H9 (cell line): ENCODE measurements around the gene SRCAP. TPM values are rescaled to one million over a fixed set of nuclear protein-coding genes. Genes with fewer than 3 reads are reported as not detected.

Source experiments
- DNase-seq: peaks from one replicate; pipeline ENCODE4 v3.0.0-alpha.2; 2017
- H2AFZ ChIP-seq: one replicate; pipeline ENCODE4 v1.6.1; 2013; ENCODE audit warnings: mild to moderate bottlenecking, low read length, control low read depth, moderate library complexity
- H2AK5ac ChIP-seq: 2 replicates; pipeline ENCODE4 v1.6.1; 2013; ENCODE audit warnings: low read length, control low read depth, mixed read lengths; ENCODE audit not compliant: insufficient read length
- H2BK120ac ChIP-seq: one replicate; pipeline ENCODE4 v1.6.1; 2013; ENCODE audit warnings: low read depth, mild to moderate bottlenecking, low read length, control low read depth, inconsistent platforms; ENCODE audit not compliant: poor library complexity, severe bottlenecking
- H2BK12ac ChIP-seq: 2 replicates; pipeline ENCODE4 v1.6.1; 2013; ENCODE audit warnings: low read length, control low read depth, mixed read lengths, low read depth; ENCODE audit not compliant: insufficient read length
- H2BK15ac ChIP-seq: 2 replicates; pipeline ENCODE4 v1.6.1; 2013; ENCODE audit warnings: low read depth, low read length, control low read depth
- H2BK20ac ChIP-seq: one replicate; pipeline ENCODE4 v1.6.1; 2013; ENCODE audit warnings: low read depth, mild to moderate bottlenecking, low read length, control low read depth, inconsistent platforms; ENCODE audit not compliant: poor library complexity, severe bottlenecking
- H2BK5ac ChIP-seq: 2 replicates; pipeline ENCODE4 v1.6.1; 2013; ENCODE audit warnings: low read length, control low read depth, mixed read lengths; ENCODE audit not compliant: insufficient read length
- H3K14ac ChIP-seq: 2 replicates; pipeline ENCODE4 v1.6.1; 2013; ENCODE audit warnings: low read length, control low read depth; ENCODE audit not compliant: insufficient read depth
- H3K18ac ChIP-seq: 2 replicates; pipeline ENCODE4 v1.6.1; 2013; ENCODE audit warnings: low read depth, mild to moderate bottlenecking, mixed read lengths, low read length, control low read depth; ENCODE audit not compliant: insufficient read length
- H3K23ac ChIP-seq: 2 replicates; pipeline ENCODE4 v1.6.1; 2013; ENCODE audit warnings: low read length, control low read depth, mixed read lengths, low read depth; ENCODE audit not compliant: insufficient read length
- H3K23me2 ChIP-seq: 2 replicates; pipeline ENCODE4 v1.6.1; 2013; ENCODE audit warnings: low read depth, mild to moderate bottlenecking, mixed read lengths, low read length, control low read depth; ENCODE audit not compliant: insufficient read length, poor library complexity, severe bottlenecking
- H3K27ac ChIP-seq: 2 replicates; pipeline ENCODE4 v1.5.1; 2013; ENCODE audit warnings: low read length, control low read depth, mixed read lengths, low read depth; ENCODE audit not compliant: insufficient read length
- H3K27me3 ChIP-seq: 2 replicates; pipeline ENCODE4 v1.6.1; 2013; ENCODE audit warnings: low read length, control low read depth, inconsistent platforms; ENCODE audit not compliant: insufficient read depth
- H3K4ac ChIP-seq: 2 replicates; pipeline ENCODE4 v1.6.1; 2013; ENCODE audit warnings: low read depth, mild to moderate bottlenecking, control low read depth, inconsistent platforms, low read length, moderate library complexity
- H3K4me1 ChIP-seq: 2 replicates; pipeline ENCODE4 v1.6.1; 2013; ENCODE audit warnings: low read length, control low read depth, inconsistent platforms; ENCODE audit not compliant: insufficient read depth
- H3K4me2 ChIP-seq: 2 replicates; pipeline ENCODE4 v1.6.1; 2013; ENCODE audit warnings: low read length, control low read depth, mixed read lengths; ENCODE audit not compliant: insufficient read length, insufficient read depth
- H3K56ac ChIP-seq: 2 replicates; pipeline ENCODE4 v1.6.1; 2013; ENCODE audit warnings: low read depth, mild to moderate bottlenecking, mixed read lengths, low read length, control low read depth; ENCODE audit not compliant: insufficient read length
- H3K79me1 ChIP-seq: 2 replicates; pipeline ENCODE4 v1.6.1; 2013; ENCODE audit warnings: low read depth, mild to moderate bottlenecking, moderate library complexity, low read length, control low read depth, inconsistent platforms; ENCODE audit not compliant: insufficient read depth, poor library complexity, severe bottlenecking
- H3K79me2 ChIP-seq: 2 replicates; pipeline ENCODE4 v1.6.1; 2013; ENCODE audit warnings: low read length, control low read depth, inconsistent platforms; ENCODE audit not compliant: insufficient read depth
- H3K9ac ChIP-seq: 2 replicates; pipeline ENCODE4 v1.6.1; 2013; ENCODE audit warnings: low read length, control low read depth, mixed read lengths; ENCODE audit not compliant: insufficient read length; ENCODE audit errors: extremely low read depth
- H3K9me3 ChIP-seq: one replicate; pipeline ENCODE4 v1.6.1; 2013; ENCODE audit warnings: low read depth, low read length, inconsistent platforms; ENCODE audit not compliant: control insufficient read depth
- H3T11ph ChIP-seq: one replicate; pipeline ENCODE4 v1.6.1; 2013; ENCODE audit warnings: mild to moderate bottlenecking, low read length, control low read depth, inconsistent platforms
- H4K20me1 ChIP-seq: one replicate; pipeline ENCODE4 v1.6.1; 2013; ENCODE audit not compliant: control insufficient read depth, insufficient read length, insufficient read depth
- H4K5ac ChIP-seq: 2 replicates; pipeline ENCODE4 v1.6.1; 2013; ENCODE audit warnings: low read depth, mild to moderate bottlenecking, mixed read lengths, low read length, control low read depth; ENCODE audit not compliant: insufficient read length
- H4K8ac ChIP-seq: replicated peaks from 2 replicates; pipeline ENCODE4 v1.6.1; 2013; ENCODE audit warnings: low read length, control low read depth, mixed read lengths, low read depth; ENCODE audit not compliant: insufficient read length
- H4K91ac ChIP-seq: 2 replicates; pipeline ENCODE4 v1.6.1; 2013; ENCODE audit warnings: low read depth, mild to moderate bottlenecking, moderate library complexity, mixed read lengths, low read length, control low read depth; ENCODE audit not compliant: insufficient read length
- H3K27ac Mint-ChIP-seq, 3 experiments: 2 replicates in 2 of 3; 3 replicates in 1 of 3; pipeline ENCODE4 v1.8.0; 2020 to 2021; ENCODE audit warnings: mixed read lengths in 3 of 3, mild to moderate bottlenecking in 1 of 3, moderate library complexity in 1 of 3
- H3K27me3 Mint-ChIP-seq: 2 replicates; pipeline ENCODE4 v1.8.0; 2021; ENCODE audit warnings: low read depth, mild to moderate bottlenecking, moderate library complexity, mixed read lengths
- H3K36me3 Mint-ChIP-seq, 3 experiments: 2 replicates in 2 of 3; 3 replicates in 1 of 3; pipeline ENCODE4 v1.8.0; 2020 to 2021; ENCODE audit warnings: low read depth in 3 of 3, mixed read lengths in 3 of 3; ENCODE audit not compliant: insufficient read depth in 1 of 3
- H3K4me1 Mint-ChIP-seq, 2 experiments: 2 replicates each; pipeline ENCODE4 v1.8.0; 2020; ENCODE audit warnings: mixed read lengths in 2 of 2
- H3K4me3 Mint-ChIP-seq, 2 experiments: 2 replicates in 1 of 2; 3 replicates in 1 of 2; pipeline ENCODE4 v1.8.0; 2020 to 2021; ENCODE audit warnings: mild to moderate bottlenecking in 2 of 2, mixed read lengths in 2 of 2, moderate library complexity in 1 of 2
- H3K9me3 Mint-ChIP-seq, 2 experiments: 2 replicates in 1 of 2; 3 replicates in 1 of 2; pipeline ENCODE4 v1.8.0; 2020; ENCODE audit warnings: mild to moderate bottlenecking in 2 of 2, mixed read lengths in 2 of 2, moderate library complexity in 1 of 2
- CTCF ChIP-seq: fragments of 200-600 bp; sonication (generic); conservative IDR thresholded peaks from 3 replicates; pipeline ENCODE4 v1.8.0; 2021; ENCODE audit warnings: antibody characterized with exemption, mild to moderate bottlenecking
- WGBS: extraction: QIAGEN DNeasy Blood & Tissue Kit; methylation state at CpG from one replicate; pipeline ENCODE4 v1.1.7; 2013; ENCODE audit warnings: missing lambda C conversion rate, low lambda C conversion rate, mixed read lengths; ENCODE audit not compliant: insufficient read length; ENCODE audit errors: extremely low coverage; 5-methylcytosine and 5-hydroxymethylcytosine counted together
- total RNA-seq: library from RNA; stranded (reverse); gene quantifications from 2 replicates; pipeline ENCODE4 v1.2.1, GENCODE V29; 2021

SRCAP gene
- total RNA-seq, 1 experiment from 2014 or later, result 63.1 TPM

- H3T11ph ChIP-seq, result no peak overlapping the region
- no peak overlapping the region for H2BK120ac ChIP-seq
- H3K27ac Mint-ChIP-seq, result no peak overlapping the region; a peak in 1 of 7 replicates
- no peaks in the 10 kb centered on the region for H4K20me1 ChIP-seq
- no peak for TF ChIP-seq CTCF
- H3K9ac ChIP-seq, result no peak overlapping the region
- H3K27me3 ChIP-seq, result no peaks in the 10 kb centered on the region
- H3K36me3 Mint-ChIP-seq, result peaks cover 37 to 76% (median 61%) of the 10 kb centered on the region in 3 experiments
- no peak overlapping the region for H2AFZ ChIP-seq
- H4K5ac ChIP-seq, result no peak overlapping the region
- no peak overlapping the region for H2BK12ac ChIP-seq
- H3K4me1 Mint-ChIP-seq, result peaks cover 10 to 17% of the 10 kb centered on the region in 2 experiments
- no peak overlapping the region for H2BK15ac ChIP-seq
- no peak overlapping the region for H3K27ac ChIP-seq
- H2BK5ac ChIP-seq, result no peak overlapping the region
- H3K23ac ChIP-seq, result no peak overlapping the region
- no peaks in the 10 kb centered on the region for H3K79me1 ChIP-seq
- H3K4me1 ChIP-seq, result no peaks in the 10 kb centered on the region
- no CpG with 5 or more reads among the region's 17 CpGs for WGBS
- no peaks in the 10 kb centered on the region for H3K9me3 Mint-ChIP-seq
- no peak overlapping the region for H3K14ac ChIP-seq
- no peak overlapping the region for H3K4me2 ChIP-seq
- H3K56ac ChIP-seq, result no peak overlapping the region
- no peak overlapping the region for H3K4ac ChIP-seq
- no peaks in the 10 kb centered on the region for H3K9me3 ChIP-seq
- H4K8ac ChIP-seq, result no peak overlapping the region
- H3K4me3 Mint-ChIP-seq, result no peak overlapping the region
- no peak overlapping the region for H2BK20ac ChIP-seq
- H3K27me3 Mint-ChIP-seq, result no peaks in the 10 kb centered on the region
- H3K18ac ChIP-seq, result no peak overlapping the region
- no peak overlapping the region for H2AK5ac ChIP-seq
- H3K79me2 ChIP-seq, result no peaks in the 10 kb centered on the region
- H4K91ac ChIP-seq, result no peak overlapping the region
- no peaks in the 10 kb centered on the region for H3K23me2 ChIP-seq
- DNase-seq, result no peak
Observed at GRCh38 chr16:30736995-30737793, 38.2 kb downstream of the SRCAP start.
